ENCODE results near the gene PANX3.

PANX3 gene

DNA sequence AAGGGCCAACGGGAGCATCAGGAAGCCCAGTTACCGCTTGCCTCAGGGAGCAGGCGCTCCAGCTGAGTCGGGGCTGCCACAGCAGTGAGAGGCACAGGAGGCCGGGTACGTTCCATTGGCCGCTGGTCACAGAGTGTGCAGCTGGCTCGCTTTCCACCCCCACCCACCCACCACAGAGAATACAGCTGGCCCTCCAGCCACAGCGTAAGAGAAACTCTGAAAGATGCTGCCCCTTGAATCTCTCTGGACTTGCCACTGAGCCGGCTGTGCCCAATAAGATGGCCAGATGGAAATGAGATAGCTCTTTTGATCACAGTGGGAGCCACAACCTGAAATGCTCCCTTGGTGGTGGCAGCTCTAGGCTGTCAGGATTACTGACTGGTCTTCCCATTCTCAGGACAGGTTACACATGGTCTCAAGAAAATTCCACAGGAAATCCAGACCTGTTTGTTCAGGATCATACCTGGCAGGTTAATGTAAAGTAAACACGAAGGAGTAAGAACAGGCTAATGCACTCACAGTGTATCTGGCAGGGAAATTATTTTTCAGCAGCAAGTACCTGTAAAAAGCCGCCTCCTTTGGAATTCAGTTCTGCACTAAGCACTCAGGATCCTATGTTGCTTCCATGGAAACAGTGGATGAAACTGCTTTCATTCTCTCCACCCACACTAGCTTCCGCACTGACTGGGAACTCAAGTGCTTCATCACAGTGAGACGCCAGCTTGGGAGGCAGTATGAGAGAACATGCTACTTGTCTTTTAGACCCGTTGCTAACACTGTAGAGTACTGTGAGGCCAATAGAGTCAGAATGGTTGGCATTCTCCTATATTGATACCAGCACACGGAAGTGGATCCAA is 45.8 kb downstream of the PANX3 start:
- in situ Hi-C loops (cut with MboI; ENCODE audit: low sequenced_read_pairs), result no loop called here

DNA sequence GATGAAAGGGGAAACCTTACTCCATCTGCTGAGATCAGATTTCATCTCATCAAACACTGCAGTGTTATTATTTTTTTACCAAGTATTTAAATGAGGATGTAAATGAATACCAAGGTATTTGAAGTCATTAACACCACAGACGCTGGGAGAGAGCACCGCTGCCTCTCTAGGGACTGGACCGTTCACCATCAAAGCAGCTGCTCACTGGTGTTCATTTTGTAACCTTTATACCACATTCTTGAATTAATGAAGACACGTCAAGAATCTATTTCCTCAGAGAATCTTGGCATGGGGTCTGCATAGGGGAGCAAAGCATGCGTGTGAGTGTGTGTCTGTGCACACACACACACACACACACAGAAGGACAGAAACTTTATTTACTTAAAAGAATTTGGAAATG is 46.7 kb downstream of the PANX3 start:
- in situ Hi-C loops (cut with MboI; ENCODE audit: low sequenced_read_pairs), result no loop called here

DNA sequence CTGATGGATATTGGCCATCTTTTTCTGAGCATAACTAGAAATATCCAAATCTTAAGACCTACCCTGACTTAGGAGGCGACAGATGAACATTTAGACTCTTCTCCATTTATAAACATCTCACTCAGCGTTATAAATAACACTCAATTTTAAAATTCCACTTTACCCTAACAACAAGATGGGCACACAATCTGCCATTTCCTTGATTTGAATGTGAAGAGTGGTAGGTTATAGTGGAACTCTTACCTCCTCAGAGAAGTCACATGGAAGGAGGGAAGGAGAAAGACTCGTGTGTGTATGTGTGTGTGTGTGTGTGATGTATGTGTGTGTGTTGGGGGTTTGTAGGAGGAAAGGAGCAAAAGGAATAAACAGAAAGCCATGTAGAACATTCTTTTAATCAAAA is 47.3 kb downstream of the PANX3 start:
- in situ Hi-C loops (cut with MboI; ENCODE audit: low sequenced_read_pairs), result no loop called here

DNA sequence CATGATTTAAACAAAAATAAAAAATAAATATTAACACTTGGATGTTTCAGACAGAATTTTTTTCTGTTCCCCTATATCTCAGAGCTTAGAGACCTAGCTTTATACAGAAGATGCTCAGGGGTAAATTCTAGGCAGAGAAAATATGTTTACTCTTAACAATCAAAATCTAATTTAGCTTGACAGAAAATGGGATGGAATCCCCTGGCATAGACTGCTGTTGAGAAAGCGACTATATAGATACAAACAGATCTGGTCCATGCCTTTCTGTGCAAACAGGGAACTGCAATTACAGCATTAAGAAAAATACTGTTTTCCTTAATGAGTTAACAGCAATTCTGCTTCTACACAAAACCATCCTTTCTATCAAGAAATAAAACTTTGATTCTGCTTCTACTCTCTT is 47.8 kb downstream of the PANX3 start:
- in situ Hi-C loops (cut with MboI; ENCODE audit: low sequenced_read_pairs), result no loop called here

DNA sequence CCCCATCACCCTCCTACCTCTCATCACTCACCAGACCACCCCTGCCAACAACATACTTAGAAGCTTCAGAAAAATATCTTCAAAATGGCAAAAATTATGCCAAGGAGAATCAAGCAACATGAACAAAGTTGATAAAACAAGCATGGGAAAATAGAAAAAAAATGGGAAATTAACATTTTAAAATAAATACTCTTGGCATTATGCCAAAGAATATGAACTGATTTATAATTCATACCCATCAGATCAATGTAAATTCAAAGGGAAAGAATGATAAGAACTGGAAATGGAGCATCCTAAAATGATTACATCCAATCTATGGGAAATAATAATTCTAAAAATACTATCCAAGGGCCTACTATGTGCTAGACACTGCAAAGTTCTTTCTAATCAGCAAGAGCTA is 50.3 kb downstream of the PANX3 start:
- in situ Hi-C loops (cut with MboI; ENCODE audit: low sequenced_read_pairs), result no loop called here

DNA sequence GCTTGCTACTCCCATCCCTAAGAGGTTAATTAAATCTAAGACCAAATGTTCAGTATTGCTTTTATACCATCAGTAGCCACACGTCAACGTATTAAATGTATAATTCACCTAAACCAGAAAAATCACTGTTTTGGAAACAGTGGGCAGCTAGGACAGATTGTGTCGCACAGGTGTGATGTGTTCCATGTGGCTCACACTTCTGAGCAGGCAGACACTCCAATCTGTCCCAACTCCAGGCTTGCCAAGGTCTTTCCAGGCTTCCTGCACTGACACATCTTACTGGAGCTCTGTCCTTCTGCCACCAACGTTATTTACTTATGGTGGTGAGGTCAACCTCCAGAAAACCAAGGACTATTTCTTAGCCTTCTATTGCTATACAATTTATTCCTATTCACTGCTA is 50.9 kb downstream of the PANX3 start:
- in situ Hi-C loops (cut with MboI; ENCODE audit: low sequenced_read_pairs), result no loop called here

DNA sequence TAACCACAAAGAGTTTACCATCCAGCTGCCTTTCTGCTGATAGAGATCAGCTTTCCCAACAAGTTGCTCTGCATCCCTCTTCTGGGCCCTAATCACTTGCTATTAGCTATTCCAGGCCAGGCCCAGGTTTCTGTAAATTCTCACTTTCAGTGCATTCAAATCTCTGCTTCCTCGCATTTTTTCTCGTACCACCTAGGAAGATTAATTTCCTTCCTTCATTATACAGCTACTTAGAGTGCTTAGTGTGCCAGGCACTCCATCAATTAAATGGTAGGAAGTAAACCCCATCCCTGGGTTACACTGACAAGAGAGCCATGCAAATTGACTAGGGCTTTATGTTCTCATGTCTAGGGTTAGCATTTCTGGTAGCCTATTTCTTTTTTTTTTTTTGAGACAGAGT is 52.6 kb downstream of the PANX3 start:
- in situ Hi-C loops (cut with MboI; ENCODE audit: low sequenced_read_pairs), result no loop called here

DNA sequence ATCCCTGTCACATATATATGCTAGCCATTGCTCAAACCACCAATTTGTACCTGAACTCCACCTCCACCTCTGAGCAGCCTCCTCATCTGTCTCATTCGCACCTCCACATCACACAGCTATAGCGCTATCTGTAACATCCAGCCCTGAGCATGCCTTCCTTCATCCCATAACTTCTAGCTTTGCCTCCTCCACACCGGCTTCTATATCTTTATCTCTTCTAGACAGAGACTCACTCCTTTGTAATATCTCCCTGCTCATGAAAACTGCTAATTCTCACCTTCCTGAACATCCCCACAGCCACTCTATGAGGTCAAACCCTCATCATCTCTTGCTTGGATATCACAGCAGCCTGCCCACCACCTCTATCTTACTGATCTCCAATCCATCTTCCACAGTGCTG is 56.4 kb downstream of the PANX3 start:
- in situ Hi-C loops (cut with MboI; ENCODE audit: low sequenced_read_pairs), result no loop called here

DNA sequence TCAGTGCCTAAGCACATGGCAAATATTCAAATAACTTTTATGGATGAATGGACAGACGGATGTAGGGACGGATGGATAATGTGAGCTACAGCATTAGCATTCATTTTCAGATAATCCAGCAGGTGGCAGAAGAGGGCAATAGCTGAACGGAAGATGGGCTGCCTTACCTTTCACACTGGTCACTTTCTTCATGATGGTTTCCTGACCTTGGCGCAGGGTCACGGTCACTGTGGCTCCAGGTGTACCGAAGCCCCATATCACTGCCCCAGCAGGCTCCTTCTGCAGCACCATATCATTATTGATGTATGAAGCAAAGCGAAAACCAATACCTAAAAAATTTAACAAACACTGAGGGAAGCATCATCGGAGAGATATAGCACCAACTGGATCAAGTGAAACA is 58.0 kb downstream of the PANX3 start:
- in situ Hi-C loops (cut with MboI; ENCODE audit: low sequenced_read_pairs), result no loop called here
